Heart left ventricle (tissue), 16 donors: ENCODE results near the gene PHGDH. TPM values are rescaled to one million over a fixed set of nuclear protein-coding genes. Genes with fewer than 3 reads are reported as not detected.

Experiments used
- ATAC-seq, 4 donors: fragments of 200-7000 bp; cut with Tn5 transposase; one replicate each; pipeline ENCODE4 v1.9.1; 2020 to 2022; ENCODE audit warnings: moderate library complexity in 4 of 4, mild to moderate bottlenecking in 3 of 4, moderate number of reproducible peaks in 1 of 4
- DNase-seq, 5 donors: peaks; one replicate each; pipeline ENCODE4 v3.0.0-alpha.2; 2020
- H3K27ac ChIP-seq, 12 donors: fragments of 200-600 bp; sonication (generic) in 4 of 12; one replicate each; pipeline versions ENCODE4 v1.5.0 to v1.8.0; 2016 to 2022; ENCODE audit warnings: mild to moderate bottlenecking in 2 of 12
- H3K27me3 ChIP-seq, 9 donors: fragments of 200-600 bp; sonication (generic) in 2 of 9; one replicate each; pipeline versions ENCODE4 v1.5.1 to v1.8.0; 2016 to 2022; ENCODE audit warnings: mild to moderate bottlenecking in 3 of 9
- H3K36me3 ChIP-seq, 9 donors: fragments of 200-600 bp; sonication (generic) in 2 of 9; one replicate each; pipeline versions ENCODE4 v1.5.0 to v1.8.0; 2018 to 2022; ENCODE audit warnings: mild to moderate bottlenecking in 2 of 9
- H3K4me1 ChIP-seq, 12 donors: fragments of 200-600 bp; sonication (generic) in 4 of 12; one replicate each; pipeline versions ENCODE4 v1.5.0 to v1.8.0; 2016 to 2022; ENCODE audit warnings: mild to moderate bottlenecking in 3 of 12
- H3K4me3 ChIP-seq, 12 donors: fragments of 200-600 bp; sonication (generic) in 4 of 12; one replicate each; pipeline versions ENCODE4 v1.5.0 to v1.8.0; 2017 to 2022; ENCODE audit warnings: mild to moderate bottlenecking in 9 of 12, moderate library complexity in 4 of 12
- H3K9me3 ChIP-seq, 12 donors: fragments of 200-600 bp; sonication (generic) in 4 of 12; one replicate each; pipeline versions ENCODE4 v1.5.0 to v1.8.0; 2016 to 2022; ENCODE audit warnings: mild to moderate bottlenecking in 1 of 12
- CTCF ChIP-seq, 12 donors: fragments of 200-600 bp; sonication (generic) in 4 of 12; IDR thresholded peaks; one replicate each; pipeline versions ENCODE4 v1.5.0 to v1.8.0; 2018 to 2022; ENCODE audit warnings: antibody characterized with exemption in 12 of 12, mild to moderate bottlenecking in 5 of 12
- POLR2A ChIP-seq, 2 donors: fragments of 450-650 bp; IDR thresholded peaks; one replicate each; pipeline ENCODE4 v1.6.1; 2017; ENCODE audit warnings: antibody characterized with exemption in 2 of 2, mild to moderate bottlenecking in 2 of 2, moderate library complexity in 2 of 2
- WGBS, 4 donors: extraction: QIAGEN DNeasy Blood & Tissue Kit in 2 of 4; methylation state at CpG; one replicate each; pipeline versions ENCODE4 v1.1.5 to v1.1.7; 2013 to 2018; 5-methylcytosine and 5-hydroxymethylcytosine counted together
- intact Hi-C, 10 donors: fragments of 100-400 bp; cut with DNase I; formaldehyde crosslinking; loops; one replicate each; pipeline versions ENCODE4 v1.11.1 to v1.14.2; 2022
- polyA plus RNA-seq, 2 donors: library from polyadenylated mRNA; stranded (reverse); fragments of 200-250 nt; gene quantifications; one replicate each; pipeline ENCODE4 v1.2.3, GENCODE V29; 2013
- total RNA-seq, 9 donors: library from RNA; depleted of rRNA in 2 of 9; stranded (reverse); fragments of >200 nt in 2 of 9; fragmentation: NEBNext Ultra II Directional in 3 of 9; extraction: Animal tissue kit (Norgen Biotek cat#: 25700) in 3 of 9; gene quantifications; one replicate each; pipeline versions ENCODE4 v1.1.0 to v1.2.4, GENCODE V29; 2016 to 2023
- donor health status: ischemic (EF 13 %, LVEDD 7.1; RV severe dilation, severe dysfunction).
- donor health status: healthy with polysubstance abuse.
- donor health status: DM: no; HTN: yes; CAD: no.
- donor health status: DM: no; HTN: no; CAD: no.
- donor health status: ischemic (EF 25% LVEDD 6.9; RV normal size, moderate dysfunction).
- donor health status: ischemic (EF 25% LVEDD 5.7; RV mildly dilated, moderate dysfunction).
- donor health status: healthy.
- donor health status: DM: yes; HTN: yes; CAD: no.
- donor health status: ischemic (EF 35%, LVEDD 5.7; RV mildly dilated, moderate dysfunction).
- donor health status: nonischemic (EF 11% LVEDD 7.7; RV severe dilation, severe dysfunction).
- donor health status: DM: yes; HTN: yes; CAD: no.
- donor health status: PGD.
- donor health status: ischemic (EF 29% LVEDD 5.4; RV normal size, mild dysfunction).
- donor health status: nonischemic (EF 23%, LVEDD 6.1; RV moderate dilation, normal function).

Gene PHGDH
- total and polyA plus RNA-seq, 11 donors: 2.8 to 39.6 (median 5.2) TPM

GRCh38 chr1:119771770-119772169 is 60.0 kb downstream of the PHGDH start:
- Histone ChIP-seq H3K27ac (peak overlapping the region in 1 of 12 donors; percentile 52), H3K4me1 (peaks cover 0 to 28% (median 6%) of the 10 kb centered on the region in 12 donors), H3K4me3 (no peak overlapping the region), H3K36me3 (no peaks in the 10 kb centered on the region), H3K27me3 (no peaks in the 10 kb centered on the region), H3K9me3 (no peaks in the 10 kb centered on the region)
- intact Hi-C loops: no loop called here
- no peak for DNase-seq
- TF ChIP-seq POLR2A (IDR thresholded peaks at IDR 0.05): no peak
- no peak for TF ChIP-seq CTCF (IDR thresholded peaks at IDR 0.05)
- ATAC-seq: peak in 1 of 4 donors; percentile 17
- WGBS, 4 donors: 65 to 84% (median 75%) methylated on average over 3 of the region's 3 CpGs

- peak overlapping the region in 1 of 12 donors; percentile 52 for H3K27ac ChIP-seq
- TF ChIP-seq POLR2A (IDR thresholded peaks at IDR 0.05) (no peak), CTCF (IDR thresholded peaks at IDR 0.05) (no peak)
- no peaks in the 10 kb centered on the region for H3K36me3 ChIP-seq
- intact Hi-C loops: no loop called here
- ATAC-seq: no peak
- H3K9me3 ChIP-seq: no peaks in the 10 kb centered on the region
- no peak overlapping the region for H3K4me3 ChIP-seq
- WGBS, 4 donors: 92 to 98% (median 94%) methylated on average over 2 of the region's 2 CpGs
- peaks cover 0 to 24% (median 6%) of the 10 kb centered on the region in 12 donors for H3K4me1 ChIP-seq
- no peak for DNase-seq
- H3K27me3 ChIP-seq: no peaks in the 10 kb centered on the region
These were observed 60.6 kb downstream of the PHGDH start for GRCh38 chr1:119772298-119772697.

DNA sequence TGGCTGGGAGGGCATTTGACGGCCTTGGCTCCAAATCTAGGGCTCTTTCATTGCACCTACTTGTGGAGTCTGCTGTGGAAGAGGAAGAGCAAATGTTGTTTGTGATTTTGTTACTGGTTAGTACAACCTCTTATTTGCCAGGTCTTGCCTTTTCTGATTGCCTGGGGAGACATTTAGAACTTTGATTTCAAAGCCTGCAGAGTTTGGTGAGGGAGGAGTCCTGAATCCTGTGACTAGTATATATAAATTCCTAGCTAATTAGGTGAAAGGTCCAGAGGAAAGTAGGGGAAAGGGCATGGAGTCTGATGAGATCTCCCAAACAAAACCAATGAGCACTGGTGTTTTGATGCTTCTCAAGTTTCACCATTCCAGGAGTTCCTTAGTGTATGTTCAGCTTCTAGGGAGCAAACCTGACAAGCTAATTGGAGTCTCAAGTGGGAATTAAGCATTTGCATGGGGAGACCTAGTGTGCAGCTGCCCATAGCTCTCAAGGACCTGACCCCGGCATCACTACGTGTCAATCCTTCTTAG is 62.0 kb downstream of the PHGDH start:
- H3K27ac ChIP-seq: peak overlapping the region in 5 of 12 donors; percentile 35 to 80 (median 48)
- ATAC-seq (peak in 3 of 4 donors; percentile 44 to 66 (median 51)), DNase-seq (no peak)
- no peaks in the 10 kb centered on the region for H3K27me3 ChIP-seq
- peak in 1 of 2 donors; percentile 25 for TF ChIP-seq POLR2A (IDR thresholded peaks at IDR 0.05)
- no peak for TF ChIP-seq CTCF (IDR thresholded peaks at IDR 0.05)
- 46 to 61% (median 56%) methylated on average over 3 of the region's 3 CpGs for WGBS, 4 donors
- no peaks in the 10 kb centered on the region for H3K9me3 ChIP-seq
- no peaks in the 10 kb centered on the region for H3K36me3 ChIP-seq
- H3K4me1 ChIP-seq: peaks cover 0 to 21% (median 5%) of the 10 kb centered on the region in 12 donors
- no peak overlapping the region for H3K4me3 ChIP-seq
- intact Hi-C loops: no loop called here

DNA sequence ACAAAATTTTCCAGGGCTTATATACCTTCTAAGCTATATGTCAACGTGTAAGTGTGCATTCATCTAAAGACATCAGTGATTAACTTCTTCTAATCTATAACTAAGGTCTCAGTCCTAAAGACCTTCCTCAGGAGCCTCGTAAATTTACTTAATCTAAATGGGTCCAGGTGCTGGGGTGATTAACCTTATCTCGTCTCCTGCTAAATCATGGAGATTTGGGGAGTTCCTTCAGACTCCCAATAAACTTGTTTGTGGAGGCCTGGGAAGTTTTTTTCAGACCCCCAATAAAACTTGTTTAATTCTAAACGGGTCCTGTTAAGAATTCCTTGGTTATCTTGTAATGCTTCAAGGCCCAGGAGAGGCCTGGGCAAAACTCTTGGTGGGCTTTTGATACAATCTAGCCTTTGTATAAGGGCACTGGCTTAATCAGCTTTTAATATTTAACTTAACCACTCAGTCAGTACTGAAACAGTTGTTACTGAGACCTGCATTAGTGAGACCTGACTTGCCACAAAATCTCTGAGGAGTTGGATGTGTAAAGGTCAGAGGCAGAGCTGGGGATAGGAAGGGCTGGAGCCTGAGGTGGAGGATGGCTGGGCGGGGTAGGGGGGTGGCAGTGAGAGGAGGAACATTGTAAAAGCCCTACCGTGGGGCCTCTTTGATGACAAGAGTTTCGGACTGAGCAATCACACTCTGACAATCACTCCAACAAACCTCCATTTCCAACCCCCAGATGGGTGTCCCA is 63.2 kb downstream of the PHGDH start:
- peak overlapping the region in 3 of 12 donors; percentile 35 to 80 (median 48) for H3K27ac ChIP-seq
- H3K36me3 ChIP-seq: no peaks in the 10 kb centered on the region
- intact Hi-C loops: no loop called here

More for the DNA sequence above, 63.2 kb downstream of the PHGDH start:
- H3K27me3 ChIP-seq: no peaks in the 10 kb centered on the region
- no peaks in the 10 kb centered on the region for H3K9me3 ChIP-seq
- H3K4me3 ChIP-seq: no peak overlapping the region
- ATAC-seq (no peak), DNase-seq (no peak)
- peaks cover 0 to 18% (median 5%) of the 10 kb centered on the region in 12 donors for H3K4me1 ChIP-seq
- TF ChIP-seq CTCF (IDR thresholded peaks at IDR 0.05): no peak
- TF ChIP-seq POLR2A (IDR thresholded peaks at IDR 0.05): no peak
- 78 to 85% (median 83%) methylated on average over 7 of the region's 7 CpGs for whole genome bisulfite sequencing, 4 donors
